Subcutaneous abdominal adipose tissue (tissue), 5 donors: ENCODE data around the gene SIX3.
A peak's percentile ranks its signal among the peaks of the same experiment; 100 is the strongest.

Source experiments
- H3K27ac ChIP-seq: one replicate; pipeline ENCODE4 v1.7.0; 2013; ENCODE audit warnings: low read depth, mild to moderate bottlenecking, inconsistent platforms, low read length, moderate library complexity
- H3K27me3 ChIP-seq, 5 donors: one replicate each; pipeline ENCODE4 v1.7.0; 2013; ENCODE audit warnings: low read length in 5 of 5, inconsistent platforms in 1 of 5; ENCODE audit not compliant: control insufficient read depth in 5 of 5, insufficient read depth in 4 of 5
- H3K36me3 ChIP-seq, 5 donors: one replicate each; pipeline ENCODE4 v1.7.0; 2013; ENCODE audit warnings: low read length in 5 of 5; ENCODE audit not compliant: control insufficient read depth in 5 of 5, insufficient read depth in 5 of 5
- H3K4me1 ChIP-seq, 5 donors: one replicate each; pipeline ENCODE4 v1.7.0; 2013; ENCODE audit warnings: low read length in 5 of 5, mild to moderate bottlenecking in 3 of 5, moderate library complexity in 1 of 5; ENCODE audit not compliant: control insufficient read depth in 5 of 5, insufficient read depth in 5 of 5
- H3K4me3 ChIP-seq, 5 donors: one replicate each; pipeline ENCODE4 v1.7.0; 2013; ENCODE audit warnings: low read length in 5 of 5, low read depth in 1 of 5
- H3K9ac ChIP-seq, 5 donors: one replicate each; pipeline ENCODE4 v1.7.0; 2013; ENCODE audit warnings: low read length in 5 of 5, mild to moderate bottlenecking in 4 of 5, moderate library complexity in 3 of 5
- H3K9me3 ChIP-seq, 5 donors: one replicate each; pipeline ENCODE4 v1.7.0; 2013; ENCODE audit warnings: low read length in 5 of 5; ENCODE audit not compliant: control insufficient read depth in 5 of 5
- donor health status: healthy.
- donor health status: healthy.
- donor health status: healthy.
- donor health status: healthy.
- donor health status: healthy.

The SIX3 gene

GRCh38 chr2:44967727-44968432, 26.4 kb downstream of the SIX3 start:
- Histone ChIP-seq H3K9me3 (no peaks in the 10 kb centered on the region), H3K27me3 (peaks cover 8 to 23% (median 19%) of the 10 kb centered on the region in 5 donors), H3K4me3 (no peak overlapping the region), H3K4me1 (peaks cover 0 to 5% (median 0%) of the 10 kb centered on the region in 5 donors), H3K9ac (no peak overlapping the region), H3K36me3 (no peaks in the 10 kb centered on the region), H3K27ac (no peak overlapping the region)

GRCh38 chr2:44969936-44970335, 28.4 kb downstream of the SIX3 start:
- H3K27me3 ChIP-seq = peaks cover 15 to 31% (median 24%) of the 10 kb centered on the region in 5 donors

GRCh38 chr2:44970846-44971450, 29.4 kb downstream of the SIX3 start:
- Histone ChIP-seq H3K9me3 (no peaks in the 10 kb centered on the region), H3K9ac (no peak overlapping the region), H3K4me1 (peaks cover 0 to 5% (median 0%) of the 10 kb centered on the region in 5 donors), H3K27me3 (peaks cover 8 to 31% (median 19%) of the 10 kb centered on the region in 5 donors), H3K36me3 (no peaks in the 10 kb centered on the region), H3K27ac (no peak overlapping the region), H3K4me3 (no peak overlapping the region)

More at GRCh38 chr2:44969936-44970335, 28.4 kb downstream of the SIX3 start:
- Histone ChIP-seq H3K9ac (no peak overlapping the region), H3K4me3 (no peak overlapping the region), H3K4me1 (peaks cover 0 to 5% (median 0%) of the 10 kb centered on the region in 5 donors), H3K27ac (no peak overlapping the region), H3K36me3 (no peaks in the 10 kb centered on the region), H3K9me3 (no peaks in the 10 kb centered on the region)

- no peak overlapping the region for H3K27ac ChIP-seq
- H3K27me3 ChIP-seq = peaks cover 10 to 34% (median 19%) of the 10 kb centered on the region in 5 donors
- H3K9ac ChIP-seq = no peak overlapping the region
- H3K36me3 ChIP-seq = no peaks in the 10 kb centered on the region
- peak overlapping the region in 1 of 5 donors; percentile 44 for H3K4me3 ChIP-seq
- H3K9me3 ChIP-seq = no peaks in the 10 kb centered on the region
- peaks cover 0 to 5% (median 0%) of the 10 kb centered on the region in 5 donors for H3K4me1 ChIP-seq
Measured at GRCh38 chr2:44972771-44973535, 31.5 kb downstream of the SIX3 start.

- Histone ChIP-seq H3K9ac (no peak overlapping the region), H3K27ac (no peak overlapping the region), H3K4me3 (no peak overlapping the region), H3K27me3 (peaks cover 10 to 34% (median 20%) of the 10 kb centered on the region in 5 donors), H3K4me1 (peaks cover 0 to 5% (median 0%) of the 10 kb centered on the region in 5 donors), H3K9me3 (no peaks in the 10 kb centered on the region), H3K36me3 (no peaks in the 10 kb centered on the region)
Measured at GRCh38 chr2:44974064-44974715, 32.7 kb downstream of the SIX3 start.

- H3K36me3 ChIP-seq = no peaks in the 10 kb centered on the region
- H3K27me3 ChIP-seq = peaks cover 8 to 34% (median 20%) of the 10 kb centered on the region in 5 donors
- H3K27ac ChIP-seq = no peak overlapping the region
- peaks cover 0 to 5% (median 0%) of the 10 kb centered on the region in 5 donors for H3K4me1 ChIP-seq
- no peak overlapping the region for H3K9ac ChIP-seq
- H3K4me3 ChIP-seq = no peak overlapping the region
- H3K9me3 ChIP-seq = no peaks in the 10 kb centered on the region
Measured at GRCh38 chr2:44975571-44976450, 34.3 kb downstream of the SIX3 start.

GRCh38 chr2:44979581-44979980, 38.1 kb downstream of the SIX3 start:
- no peaks in the 10 kb centered on the region for H3K9me3 ChIP-seq
- H3K27ac ChIP-seq = no peak overlapping the region
- H3K9ac ChIP-seq = no peak overlapping the region
- no peak overlapping the region for H3K4me3 ChIP-seq
- H3K27me3 ChIP-seq = peaks cover 0 to 19% (median 12%) of the 10 kb centered on the region in 5 donors
- no peaks in the 10 kb centered on the region for H3K36me3 ChIP-seq
- peaks cover 0 to 4% (median 0%) of the 10 kb centered on the region in 5 donors for H3K4me1 ChIP-seq

GRCh38 chr2:44980751-44981713, 39.5 kb downstream of the SIX3 start:
- peaks cover 0 to 13% (median 8%) of the 10 kb centered on the region in 5 donors for H3K27me3 ChIP-seq
- no peak overlapping the region for H3K4me3 ChIP-seq
- no peaks in the 10 kb centered on the region for H3K9me3 ChIP-seq
- H3K9ac ChIP-seq = no peak overlapping the region
- no peak overlapping the region for H3K27ac ChIP-seq
- H3K4me1 ChIP-seq = peaks cover 0 to 4% (median 0%) of the 10 kb centered on the region in 5 donors
- no peaks in the 10 kb centered on the region for H3K36me3 ChIP-seq
